Anterior cingulate cortex (tissue), 58 donors: ENCODE results near the gene WNT10A.

Experiments
- DNase-seq, 58 donors: peaks; one replicate each; lab custom pipeline; 2025; lab: John Stamatoyannopoulos, UW

The WNT10A gene

GRCh38 chr2:218856896-218857243 lies 23.8 kb upstream of the WNT10A start:
- DNase-seq: no peak

GRCh38 chr2:218857371-218858137 lies 23.1 kb upstream of the WNT10A start:
- DNase-seq: no peak

- DNase-seq: no peak
These were observed 22.6 kb upstream of the WNT10A start for GRCh38 chr2:218858138-218858445.

GRCh38 chr2:218858671-218859555 lies 21.7 kb upstream of the WNT10A start:
- no peak for DNase-seq

GRCh38 chr2:218859556-218859987 lies 21.1 kb upstream of the WNT10A start, which contains the start of gene WNT6:
Gene WNT6, plus strand, starts transcription at chr2:218859805. Its CDS starts 233 bp downstream, at chr2:218860038.
- no peak for DNase-seq

DNA sequence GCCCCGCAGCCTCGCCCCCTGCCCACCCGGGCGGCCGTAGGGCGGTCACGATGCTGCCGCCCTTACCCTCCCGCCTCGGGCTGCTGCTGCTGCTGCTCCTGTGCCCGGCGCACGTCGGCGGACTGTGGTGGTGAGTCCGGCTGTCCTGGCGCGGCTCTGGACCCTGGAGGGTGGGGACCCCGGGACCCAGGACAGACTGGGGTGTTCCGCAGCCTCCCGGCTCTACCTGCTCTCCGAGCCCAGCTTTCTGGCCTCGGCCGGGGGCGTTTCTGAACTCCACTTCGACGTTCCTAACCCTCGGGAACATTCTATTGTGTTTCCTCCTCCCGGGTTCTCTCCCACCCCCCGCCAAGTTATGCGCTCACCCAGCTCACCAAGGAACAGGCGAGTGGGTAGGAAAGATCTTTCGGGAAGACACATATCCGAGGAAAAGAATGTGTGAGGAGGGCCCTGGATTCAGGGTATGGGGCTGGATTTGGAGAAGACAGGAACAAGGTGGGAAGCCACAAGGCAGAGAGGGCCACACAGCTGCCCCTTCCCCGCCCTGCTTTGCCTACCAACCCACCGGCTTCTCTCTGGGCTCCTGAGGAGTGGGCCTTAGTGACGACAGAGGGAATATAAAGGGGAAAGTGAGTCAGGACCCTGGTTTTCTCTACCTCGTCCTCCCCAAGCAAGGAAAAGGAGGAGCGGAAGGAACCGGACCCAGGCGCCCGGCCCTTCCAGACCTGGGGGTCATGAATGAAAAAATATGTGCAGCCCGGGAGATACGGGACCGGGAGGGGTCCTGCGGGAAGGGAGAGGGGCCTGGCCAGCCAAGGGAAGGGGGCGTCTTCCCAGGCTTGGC lies 20.4 kb upstream of the WNT10A start:
- DNase-seq: no peak

DNA sequence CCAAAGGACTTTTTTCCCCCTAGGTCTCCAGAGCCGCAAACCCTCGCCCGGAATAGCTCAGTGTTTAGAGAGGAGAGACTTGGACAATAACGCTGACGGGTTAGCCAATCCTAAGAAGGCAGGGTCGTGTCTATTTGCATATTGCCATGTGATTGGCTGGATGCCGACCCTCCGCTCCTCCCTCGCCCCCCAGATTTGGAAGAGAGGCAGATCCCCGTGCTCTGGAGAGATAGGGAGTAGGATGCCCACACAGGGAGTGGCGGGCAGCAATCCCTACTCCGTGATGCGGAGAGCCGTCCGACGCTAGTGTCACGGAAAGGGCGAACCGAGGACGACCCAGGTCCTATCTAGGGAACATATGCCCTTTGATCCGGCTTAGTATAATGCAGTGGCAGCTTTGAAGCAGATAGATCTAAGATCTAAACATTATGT lies 19.7 kb upstream of the WNT10A start:
- DNase-seq: peak in 1 of 58 donors; percentile 63

- DNase-seq: no peak
These were observed 18.9 kb upstream of the WNT10A start for GRCh38 chr2:218861645-218862318.

DNA sequence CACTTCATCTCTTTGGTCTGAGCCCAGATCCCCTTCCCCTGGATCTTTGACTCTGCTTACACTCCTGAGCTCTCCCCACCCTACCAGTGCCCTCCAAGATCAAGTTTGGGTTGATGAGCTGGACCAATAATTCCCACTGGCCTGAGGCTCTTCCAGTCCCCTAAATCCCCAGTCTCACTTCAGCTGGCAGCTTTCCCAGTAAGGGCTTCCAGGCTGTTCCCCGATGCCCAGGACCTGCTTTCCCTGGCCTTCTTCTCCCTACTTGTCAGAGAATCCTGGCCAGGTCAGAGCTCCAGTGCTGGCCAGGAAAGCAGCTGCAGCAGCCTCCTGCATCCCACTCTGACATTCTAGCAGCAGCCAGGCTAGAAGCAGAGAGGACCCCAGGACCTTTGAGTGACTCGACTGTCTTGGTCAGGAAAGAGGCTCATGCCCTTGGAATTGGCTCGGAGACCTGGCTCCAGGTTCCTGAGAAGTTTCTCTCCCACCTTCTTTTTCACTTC lies 17.6 kb upstream of the WNT10A start:
- DNase-seq: no peak

DNA sequence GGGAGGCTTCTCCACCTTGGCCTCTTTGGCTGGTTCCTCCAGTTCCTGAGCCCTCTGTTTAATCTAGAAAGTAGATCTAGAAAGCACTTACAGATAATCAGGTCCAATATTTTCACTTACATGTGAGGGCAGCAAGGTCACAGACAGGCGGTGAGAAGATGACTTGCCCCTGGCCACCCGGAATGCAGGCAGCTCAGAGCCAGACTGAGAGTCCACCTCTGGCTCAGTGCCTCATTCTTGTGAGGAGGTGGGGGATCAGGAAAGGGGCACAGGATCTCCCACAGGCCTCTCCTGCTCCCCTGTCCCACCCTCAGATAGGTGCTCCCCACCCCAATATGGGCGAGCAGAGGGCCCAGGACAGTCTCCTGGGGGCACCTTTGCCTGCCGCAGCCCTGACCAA lies 15.3 kb upstream of the WNT10A start:
- no peak for DNase-seq

GRCh38 chr2:218865999-218866398 lies 14.7 kb upstream of the WNT10A start:
- no peak for DNase-seq

- no peak for DNase-seq
These were observed 12.8 kb upstream of the WNT10A start for GRCh38 chr2:218867900-218868299.

- DNase-seq: no peak
These were observed 11.6 kb upstream of the WNT10A start for GRCh38 chr2:218869064-218869463.

- peak in 12 of 58 donors; percentile 4 to 34 (median 13) for DNase-seq
These were observed 9.7 kb upstream of the WNT10A start for GRCh38 chr2:218870984-218871344.

DNA sequence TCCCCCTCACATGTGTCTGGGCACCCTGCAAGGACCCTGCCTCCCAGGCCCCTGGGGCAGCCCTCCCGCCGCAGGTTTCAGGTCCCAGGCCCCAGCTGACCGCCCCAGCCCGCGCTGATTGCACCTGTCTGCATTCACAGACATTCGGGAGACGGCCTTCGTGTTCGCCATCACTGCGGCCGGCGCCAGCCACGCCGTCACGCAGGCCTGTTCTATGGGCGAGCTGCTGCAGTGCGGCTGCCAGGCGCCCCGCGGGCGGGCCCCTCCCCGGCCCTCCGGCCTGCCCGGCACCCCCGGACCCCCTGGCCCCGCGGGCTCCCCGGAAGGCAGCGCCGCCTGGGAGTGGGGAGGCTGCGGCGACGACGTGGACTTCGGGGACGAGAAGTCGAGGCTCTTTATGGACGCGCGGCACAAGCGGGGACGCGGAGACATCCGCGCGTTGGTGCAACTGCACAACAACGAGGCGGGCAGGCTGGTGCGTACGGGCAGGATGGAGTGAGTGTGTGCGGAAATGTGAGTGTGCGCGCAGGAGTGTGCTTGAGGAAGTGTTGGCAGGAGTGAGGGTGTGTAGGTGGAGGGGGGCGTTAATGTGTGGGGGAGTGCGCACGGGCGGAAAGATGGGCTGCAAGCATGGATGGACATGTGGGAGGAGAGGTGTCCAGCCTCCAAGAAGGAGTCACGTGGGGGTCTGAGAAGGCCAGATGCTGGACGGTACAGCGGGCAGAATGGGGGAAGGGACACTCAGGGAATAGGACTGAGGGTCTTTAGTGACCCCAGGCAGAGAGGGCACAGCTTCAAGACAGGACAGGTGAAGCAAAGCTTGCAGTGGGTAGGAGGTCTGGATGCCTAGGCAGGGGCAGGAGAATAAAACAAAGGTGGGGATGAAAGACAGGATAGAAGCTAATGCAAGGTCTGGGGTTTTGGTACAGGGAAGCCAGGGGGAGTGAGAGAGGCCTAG lies 9.0 kb upstream of the WNT10A start:
- DNase-seq: no peak

DNA sequence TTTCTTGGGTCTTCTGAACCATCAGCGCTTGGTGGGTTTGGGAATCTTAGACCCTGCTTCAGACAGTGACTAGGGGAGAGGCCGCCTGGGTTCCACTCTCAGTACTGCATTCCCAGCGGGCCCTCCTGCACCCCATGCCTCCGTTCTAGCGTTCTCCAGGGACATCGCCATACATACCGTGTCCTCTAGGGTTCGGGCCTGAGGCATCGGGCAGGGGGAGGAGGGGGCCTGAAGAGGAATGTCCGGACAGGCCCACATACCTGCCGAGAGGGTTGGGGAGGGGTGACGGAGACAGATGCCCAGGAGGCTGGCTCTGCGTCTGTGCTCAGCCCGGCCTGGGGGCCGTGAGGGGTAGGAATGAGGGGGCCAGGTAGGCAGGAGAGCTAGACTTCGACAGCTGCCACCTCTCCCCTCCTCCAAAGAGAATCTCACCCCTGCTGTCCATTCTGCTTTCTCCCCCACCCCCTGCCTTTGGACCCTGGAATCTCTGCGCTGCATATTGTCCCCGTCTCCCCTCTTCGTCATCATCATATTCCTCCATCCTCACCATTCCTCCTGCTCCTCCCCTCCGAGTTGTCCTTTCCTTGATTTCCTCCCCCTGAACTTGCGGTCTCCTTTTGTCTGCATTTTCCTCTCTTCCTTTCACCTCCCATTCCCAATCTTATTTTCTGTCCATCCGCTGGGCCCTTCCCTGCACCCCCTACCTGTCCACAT lies 7.8 kb upstream of the WNT10A start:
- no peak for DNase-seq

GRCh38 chr2:218873359-218874194 lies 7.1 kb upstream of the WNT10A start:
- DNase-seq: no peak
